ENCODE results near the gene IL1RN. TPM values are rescaled to one million over a fixed set of nuclear protein-coding genes. Genes with fewer than 3 reads are reported as not detected.

The IL1RN gene
- total and polyA plus RNA-seq, 2 of the 13 experiments (the other 11 are each of a cell fraction or from before 2014, with no cell fraction given) = 21.2 to 101 TPM

GRCh38 chr2:113157897-113158753 is 30.7 kb downstream of the IL1RN start (continued):
- TF ChIP-seq NONO (IDR thresholded peaks at IDR 0.05) = no peak
- no peak for TF ChIP-seq NONO (CRISPR knock-in tag; conservative IDR thresholded peaks at IDR 0.05)
- no peak for TF ChIP-seq SNAPC4 (CRISPR knock-in tag; IDR thresholded peaks at IDR 0.05)
- no peak for TF ChIP-seq SIN3B (IDR thresholded peaks at IDR 0.05; ENCODE audit: low read length)
- peak; percentile 72; the same call in 1 of the 2 replicates for TF ChIP-seq ESRRA (CRISPR knock-in tag; IDR thresholded peaks at IDR 0.05; ENCODE audit: low read depth)
- no peak for TF ChIP-seq DBP (CRISPR knock-in tag; IDR thresholded peaks at IDR 0.05; ENCODE audit: not compliant biosample characterization)
- TF ChIP-seq, protein P1, sequence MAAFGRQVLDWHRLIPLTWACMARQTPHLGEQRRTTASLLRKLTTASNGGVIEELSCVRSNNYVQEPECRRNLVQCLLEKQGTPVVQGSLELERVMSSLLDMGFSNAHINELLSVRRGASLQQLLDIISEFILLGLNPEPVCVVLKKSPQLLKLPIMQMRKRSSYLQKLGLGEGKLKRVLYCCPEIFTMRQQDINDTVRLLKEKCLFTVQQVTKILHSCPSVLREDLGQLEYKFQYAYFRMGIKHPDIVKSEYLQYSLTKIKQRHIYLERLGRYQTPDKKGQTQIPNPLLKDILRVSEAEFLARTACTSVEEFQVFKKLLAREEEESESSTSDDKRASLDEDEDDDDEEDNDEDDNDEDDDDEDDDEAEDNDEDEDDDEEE (CRISPR knock-in tag; IDR thresholded peaks at IDR 0.05) = no peak
- no peak for TF ChIP-seq TP53 (CRISPR knock-in tag; conservative IDR thresholded peaks at IDR 0.05)
- TF ChIP-seq HOXA3 (CRISPR knock-in tag; IDR thresholded peaks at IDR 0.05) = no peak
- no peak for TF ChIP-seq PAF1 (CRISPR knock-in tag; IDR thresholded peaks at IDR 0.05)
- TF ChIP-seq ZNF503 (CRISPR knock-in tag; IDR thresholded peaks at IDR 0.05) = peak; percentile 16; the same call in 1 of the 2 replicates
- TF ChIP-seq NFIC (IDR thresholded peaks at IDR 0.05; ENCODE audit: low read length) = no peak
- no peak for TF ChIP-seq ZBTB1 (CRISPR knock-in tag; IDR thresholded peaks at IDR 0.05; ENCODE audit: borderline replicate concordance)
- TF ChIP-seq ZNF777 (CRISPR knock-in tag; IDR thresholded peaks at IDR 0.05) = no peak
- TF ChIP-seq, protein P2, sequence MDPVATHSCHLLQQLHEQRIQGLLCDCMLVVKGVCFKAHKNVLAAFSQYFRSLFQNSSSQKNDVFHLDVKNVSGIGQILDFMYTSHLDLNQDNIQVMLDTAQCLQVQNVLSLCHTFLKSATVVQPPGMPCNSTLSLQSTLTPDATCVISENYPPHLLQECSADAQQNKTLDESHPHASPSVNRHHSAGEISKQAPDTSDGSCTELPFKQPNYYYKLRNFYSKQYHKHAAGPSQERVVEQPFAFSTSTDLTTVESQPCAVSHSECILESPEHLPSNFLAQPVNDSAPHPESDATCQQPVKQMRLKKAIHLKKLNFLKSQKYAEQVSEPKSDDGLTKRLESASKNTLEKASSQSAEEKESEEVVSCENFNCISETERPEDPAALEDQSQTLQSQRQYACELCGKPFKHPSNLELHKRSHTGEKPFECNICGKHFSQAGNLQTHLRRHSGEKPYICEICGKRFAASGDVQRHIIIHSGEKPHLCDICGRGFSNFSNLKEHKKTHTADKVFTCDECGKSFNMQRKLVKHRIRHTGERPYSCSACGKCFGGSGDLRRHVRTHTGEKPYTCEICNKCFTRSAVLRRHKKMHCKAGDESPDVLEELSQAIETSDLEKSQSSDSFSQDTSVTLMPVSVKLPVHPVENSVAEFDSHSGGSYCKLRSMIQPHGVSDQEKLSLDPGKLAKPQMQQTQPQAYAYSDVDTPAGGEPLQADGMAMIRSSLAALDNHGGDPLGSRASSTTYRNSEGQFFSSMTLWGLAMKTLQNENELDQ (CRISPR knock-in tag; IDR thresholded peaks at IDR 0.05; ENCODE audit: borderline replicate concordance) = no peak
- TF ChIP-seq ZNF782 (CRISPR knock-in tag; IDR thresholded peaks at IDR 0.05; ENCODE audit: borderline replicate concordance) = 0 out of 2 replicates have a peak, but pooled peaks have one; percentile 22
- TF ChIP-seq HMGA1 (CRISPR knock-in tag; conservative IDR thresholded peaks at IDR 0.05) = no peak
- TF ChIP-seq MIER2 (CRISPR knock-in tag; IDR thresholded peaks at IDR 0.05) = no peak
